Pancreas (tissue), 10 donors: ENCODE measurements around the gene FOSL1. TPM values are rescaled to one million over a fixed set of nuclear protein-coding genes. Genes with fewer than 3 reads are reported as not detected.

Experiments used
- ATAC-seq, 4 donors: fragments of 200-7000 bp; cut with Tn5 transposase; one replicate each; pipeline versions ENCODE4 v1.8.0 to v1.9.1; 2020; ENCODE audit warnings: mild to moderate bottlenecking in 4 of 4, moderate library complexity in 4 of 4
- DNase-seq, 6 donors: peaks; one replicate each; pipeline ENCODE4 v3.0.0-alpha.2; 2020
- FAIRE-seq: peaks from 2 replicates; lab custom pipeline; 2012; peaks lifted over from hg19 to GRCh38; lab: Jason Lieb, UNC
- H3K27ac ChIP-seq, 4 donors: fragments of 200-600 bp; sonication (generic); 1 replicate in 3 of 4; 2 replicates in 1 of 4; pipeline versions ENCODE4 v1.5.0 to v1.8.0; 2020
- H3K27me3 ChIP-seq, 4 donors: fragments of 200-600 bp; one replicate each; pipeline ENCODE4 v1.8.0; 2021
- H3K36me3 ChIP-seq, 3 donors: fragments of 200-600 bp; sonication (generic) in 1 of 3; one replicate each; pipeline versions ENCODE4 v1.5.0 to v1.8.0; 2020 to 2021
- H3K4me1 ChIP-seq, 3 donors: fragments of 200-600 bp; one replicate each; pipeline ENCODE4 v1.8.0; 2021
- H3K4me3 ChIP-seq, 4 donors: fragments of 200-600 bp; sonication (generic) in 2 of 4; one replicate each; pipeline versions ENCODE4 v1.5.0 to v1.8.0; 2020 to 2021
- H3K9me3 ChIP-seq, 4 donors: fragments of 200-600 bp; one replicate each; pipeline ENCODE4 v1.8.0; 2021
- CTCF ChIP-seq, 4 donors: fragments of 200-600 bp; sonication (generic) in 3 of 4; IDR thresholded peaks; one replicate each; pipeline versions ENCODE4 v1.5.0 to v1.8.0; 2021; ENCODE audit warnings: antibody characterized with exemption in 4 of 4
- WGBS, 2 donors: extraction: QIAGEN DNeasy Blood & Tissue Kit; methylation state at CpG; one replicate each; pipeline ENCODE4 v1.1.7; 2013; 5-methylcytosine and 5-hydroxymethylcytosine counted together
- intact Hi-C, 3 donors: fragments of 100-400 bp; cut with DNase I; formaldehyde crosslinking; loops; one replicate each; pipeline versions ENCODE4 v1.11.1 to v1.14.2; 2022
- polyA plus RNA-seq, 2 donors: library from polyadenylated mRNA; stranded (reverse); fragments of 200-250 nt; gene quantifications; one replicate each; pipeline ENCODE4 v1.2.3, GENCODE V29; 2013
- total RNA-seq, 6 donors: library from RNA; stranded (reverse); fragmentation: NEBNext Ultra II Directional in 4 of 6; extraction: Animal tissue kit (Norgen Biotek cat#: 25700) in 4 of 6; gene quantifications; one replicate each; pipeline versions ENCODE4 v1.2.1 to v1.2.4, GENCODE V29; 2021 to 2023
- donor health status: healthy with polysubstance abuse.
- donor health status: DM: no; HTN: no; CAD: no; lungs with moderate emphysema.
- donor health status: DM: no; HTN: no; CAD: no.
- donor health status: control.
- donor health status: control.
- donor health status: Bipolar disorder and iron deficiency.
- donor health status: DM: yes; HTN: yes; CAD: no.
- donor health status: DM: no; HTN: no; CAD: no.
- donor health status: DM: no; HTN: no; CAD: no.
- donor health status: DM: yes; HTN: yes; CAD: no.

Gene FOSL1
- total and polyA plus RNA-seq, 8 donors: 0.19 to 4.3 (median 0.69) TPM

GRCh38 chr11:65870706-65871681, 29.2 kb downstream of the FOSL1 start:
- DNase-seq (peak in 2 of 6 donors; percentile 12 to 60), FAIRE-seq (no peak), ATAC-seq (no peak)
- no peak for TF ChIP-seq CTCF (IDR thresholded peaks at IDR 0.05)
- H3K4me1 ChIP-seq: no peaks in the 10 kb centered on the region
- H3K27ac ChIP-seq: peak overlapping the region in 2 of 4 donors; percentile 52 to 55
- WGBS, 2 donors: 75 to 80% methylated on average over 24 of the region's 24 CpGs
- H3K4me3 ChIP-seq: no peak overlapping the region
- H3K36me3 ChIP-seq: peaks cover 0 to 3% (median 0%) of the 10 kb centered on the region in 3 donors
- no peaks in the 10 kb centered on the region for H3K27me3 ChIP-seq
- intact Hi-C loops: no loop called here
- H3K9me3 ChIP-seq: no peaks in the 10 kb centered on the region

GRCh38 chr11:65870307-65870658, 29.9 kb downstream of the FOSL1 start:
- DNase-seq (peak in 1 of 6 donors; percentile 52), ATAC-seq (no peak), FAIRE-seq (no peak)
- TF ChIP-seq CTCF (IDR thresholded peaks at IDR 0.05): no peak
- Histone ChIP-seq H3K36me3 (peaks cover 0 to 10% (median 0%) of the 10 kb centered on the region in 3 donors), H3K4me3 (no peak overlapping the region), H3K9me3 (no peaks in the 10 kb centered on the region), H3K4me1 (no peaks in the 10 kb centered on the region), H3K27me3 (no peaks in the 10 kb centered on the region), H3K27ac (no peak overlapping the region)
- intact Hi-C loops: no loop called here
- 80 to 85% methylated on average over 11 of the region's 11 CpGs for WGBS, 2 donors

GRCh38 chr11:65869643-65870306, 30.4 kb downstream of the FOSL1 start:
- WGBS, 2 donors: 76 to 85% methylated on average over 22 to 24 of the region's 24 CpGs
- intact Hi-C loops: no loop called here
- Histone ChIP-seq H3K9me3 (no peaks in the 10 kb centered on the region), H3K4me3 (no peak overlapping the region), H3K27ac (no peak overlapping the region), H3K4me1 (no peaks in the 10 kb centered on the region), H3K36me3 (peaks cover 0 to 15% (median 2%) of the 10 kb centered on the region in 3 donors), H3K27me3 (no peaks in the 10 kb centered on the region)
- DNase-seq (peak in 1 of 6 donors; percentile 69), ATAC-seq (no peak), FAIRE-seq (no peak)
- no peak for TF ChIP-seq CTCF (IDR thresholded peaks at IDR 0.05)

- FAIRE-seq: no peak
- 82 to 93% methylated on average over 3 of the region's 3 CpGs for WGBS, 2 donors
- no peak overlapping the region for H3K4me3 ChIP-seq
These were observed 31.3 kb downstream of the FOSL1 start for GRCh38 chr11:65868907-65869306.

More at GRCh38 chr11:65868907-65869306, 31.3 kb downstream of the FOSL1 start:
- Histone ChIP-seq H3K27me3 (no peaks in the 10 kb centered on the region), H3K27ac (no peak overlapping the region), H3K4me1 (no peaks in the 10 kb centered on the region), H3K36me3 (peaks cover 0 to 23% (median 9%) of the 10 kb centered on the region in 3 donors), H3K9me3 (no peaks in the 10 kb centered on the region)
- intact Hi-C loops: no loop called here
- TF ChIP-seq CTCF (IDR thresholded peaks at IDR 0.05): no peak
- no peak for ATAC-seq
- DNase-seq: no peak
